ENCODE results near the gene STK4. TPM values are rescaled to one million over a fixed set of nuclear protein-coding genes. Genes with fewer than 3 reads are reported as not detected.
"Not testable (repeated sequence)": the region's sequence is repeated elsewhere in the genome, so short reads cannot be mapped to it uniquely, and the experiment has no call there.

The STK4 gene
- total RNA-seq, 1 donor from 2014 or later, result 25.8 TPM

DNA sequence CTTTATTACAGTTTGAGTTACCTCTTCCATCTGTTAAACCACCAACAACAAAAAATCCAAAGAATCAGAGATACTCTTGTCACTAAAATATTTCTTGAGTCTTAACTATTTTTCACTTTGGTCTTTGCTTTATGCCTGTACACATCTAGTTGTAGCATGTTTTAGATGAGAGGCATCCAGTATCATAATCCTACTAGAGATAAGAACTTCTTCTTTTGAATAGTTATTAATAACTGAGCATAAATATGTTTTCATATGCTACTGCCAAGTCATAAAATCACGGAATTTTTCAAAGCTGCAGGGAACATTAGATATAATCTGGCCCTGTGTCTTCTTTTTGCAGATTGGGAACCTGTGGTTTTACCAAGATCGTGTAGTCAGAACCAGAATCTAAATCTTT, 55.3 kb downstream of the STK4 start:
- no peak for DNase-seq (ENCODE audit: extremely low spot score in 2 of 2)

GRCh38 chr20:45023140-45023539, 56.8 kb downstream of the STK4 start:
- intact Hi-C loops (cut with DNase I); DNase-seq (ENCODE audit: extremely low spot score in 2 of 2); H3K4me1 ChIP-seq; H3K27ac ChIP-seq; H3K4me3 ChIP-seq; H3K27me3 ChIP-seq; H3K9me3 ChIP-seq: not testable (repeated sequence)
- peaks cover 0 to 27% of the 10 kb centered on the region in 2 donors for H3K36me3 ChIP-seq

More for the DNA sequence above, 55.3 kb downstream of the STK4 start:
- TF ChIP-seq POLR2A (IDR thresholded peaks at IDR 0.05) (no peak), POLR2AphosphoS5 (IDR thresholded peaks at IDR 0.05; ENCODE audit: insufficient read depth in 1 of 2, low read depth in 1 of 2) (no peak)
- TF ChIP-seq, protein P1, sequence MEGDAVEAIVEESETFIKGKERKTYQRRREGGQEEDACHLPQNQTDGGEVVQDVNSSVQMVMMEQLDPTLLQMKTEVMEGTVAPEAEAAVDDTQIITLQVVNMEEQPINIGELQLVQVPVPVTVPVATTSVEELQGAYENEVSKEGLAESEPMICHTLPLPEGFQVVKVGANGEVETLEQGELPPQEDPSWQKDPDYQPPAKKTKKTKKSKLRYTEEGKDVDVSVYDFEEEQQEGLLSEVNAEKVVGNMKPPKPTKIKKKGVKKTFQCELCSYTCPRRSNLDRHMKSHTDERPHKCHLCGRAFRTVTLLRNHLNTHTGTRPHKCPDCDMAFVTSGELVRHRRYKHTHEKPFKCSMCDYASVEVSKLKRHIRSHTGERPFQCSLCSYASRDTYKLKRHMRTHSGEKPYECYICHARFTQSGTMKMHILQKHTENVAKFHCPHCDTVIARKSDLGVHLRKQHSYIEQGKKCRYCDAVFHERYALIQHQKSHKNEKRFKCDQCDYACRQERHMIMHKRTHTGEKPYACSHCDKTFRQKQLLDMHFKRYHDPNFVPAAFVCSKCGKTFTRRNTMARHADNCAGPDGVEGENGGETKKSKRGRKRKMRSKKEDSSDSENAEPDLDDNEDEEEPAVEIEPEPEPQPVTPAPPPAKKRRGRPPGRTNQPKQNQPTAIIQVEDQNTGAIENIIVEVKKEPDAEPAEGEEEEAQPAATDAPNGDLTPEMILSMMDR (IDR thresholded peaks at IDR 0.05), result no peak
- Histone ChIP-seq H3K4me3 (no peak overlapping the region), H3K27me3 (no peaks in the 10 kb centered on the region), H3K27ac (no peak overlapping the region), H3K36me3 (peaks cover 0 to 20% of the 10 kb centered on the region in 2 donors), H3K4me1 (no peaks in the 10 kb centered on the region), H3K9me3 (no peaks in the 10 kb centered on the region)
- intact Hi-C loops (cut with DNase I), result no loop called here

DNA sequence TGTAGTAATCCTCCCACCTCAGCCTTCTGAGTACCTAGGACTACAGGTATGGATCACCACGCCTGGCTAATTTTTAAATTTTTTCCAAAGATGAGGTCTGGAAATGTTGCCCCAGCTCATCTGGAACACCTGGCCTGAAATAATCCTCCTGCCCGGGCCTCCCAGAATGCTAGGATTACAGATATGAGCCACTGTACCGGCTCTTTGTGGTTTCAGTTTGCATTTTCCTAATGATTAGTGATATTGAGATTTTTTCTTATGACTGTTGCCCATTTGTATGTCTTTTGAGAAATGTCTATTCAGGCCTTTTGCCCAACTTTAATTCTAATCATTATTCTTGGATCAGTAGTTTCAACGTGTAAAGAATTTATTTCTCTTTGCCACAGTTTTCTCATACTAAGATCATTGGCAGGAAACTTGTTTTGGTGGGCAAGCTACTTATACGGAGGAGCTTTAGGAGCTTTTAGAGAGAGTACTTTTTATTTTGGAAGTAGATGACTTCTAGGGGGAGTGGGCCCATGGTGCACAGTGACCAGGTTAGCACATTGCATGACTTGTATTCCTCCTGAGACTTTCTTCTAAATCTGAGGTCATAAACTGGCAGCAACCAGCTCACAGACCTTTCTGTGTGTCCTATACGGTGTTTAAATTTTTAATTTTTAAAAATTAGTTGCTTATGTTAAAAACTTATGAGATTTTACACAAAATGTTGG, 62.3 kb downstream of the STK4 start:
- intact Hi-C loops (cut with DNase I), result no loop called here
- Histone ChIP-seq H3K27me3 (no peaks in the 10 kb centered on the region), H3K27ac (no peak overlapping the region), H3K36me3 (peaks cover 0 to 27% of the 10 kb centered on the region in 2 donors), H3K4me3 (no peak overlapping the region), H3K9me3 (no peaks in the 10 kb centered on the region), H3K4me1 (no peaks in the 10 kb centered on the region)
- TF ChIP-seq, protein P1 (IDR thresholded peaks at IDR 0.05), result no peak
- TF ChIP-seq POLR2A (IDR thresholded peaks at IDR 0.05) (no peak), POLR2AphosphoS5 (IDR thresholded peaks at IDR 0.05; ENCODE audit: insufficient read depth in 1 of 2, low read depth in 1 of 2) (no peak)
- no peak for DNase-seq (ENCODE audit: extremely low spot score in 2 of 2)

DNA sequence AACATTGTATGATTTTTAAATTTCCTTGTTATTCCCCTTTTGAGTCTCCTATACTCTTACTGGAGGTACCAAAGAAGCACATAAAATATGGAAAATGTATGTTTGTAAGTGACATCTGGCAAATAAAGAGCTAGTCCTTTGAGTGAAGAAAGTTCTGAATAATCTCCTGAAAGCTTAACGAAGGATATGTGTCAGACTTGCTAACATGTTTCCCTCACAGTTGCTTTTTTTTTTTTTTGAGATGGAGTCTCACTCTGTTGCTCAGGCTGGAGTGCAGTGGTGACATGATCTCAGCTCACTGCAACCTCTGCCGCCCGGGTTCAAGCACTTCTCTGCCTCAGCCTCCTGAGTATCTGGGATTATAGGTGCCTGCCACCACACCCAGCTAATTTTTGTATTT, 63.6 kb downstream of the STK4 start:
- no peak overlapping the region for H3K4me3 ChIP-seq
- no peaks in the 10 kb centered on the region for H3K9me3 ChIP-seq
- peaks cover 0 to 21% of the 10 kb centered on the region in 2 donors for H3K36me3 ChIP-seq
- TF ChIP-seq POLR2A (IDR thresholded peaks at IDR 0.05) (no peak), POLR2AphosphoS5 (IDR thresholded peaks at IDR 0.05; ENCODE audit: insufficient read depth in 1 of 2, low read depth in 1 of 2) (no peak)
- TF ChIP-seq, protein P1 (IDR thresholded peaks at IDR 0.05), result no peak
- intact Hi-C loops (cut with DNase I), result no loop called here
- H3K27me3 ChIP-seq, result no peaks in the 10 kb centered on the region
- no peak overlapping the region for H3K27ac ChIP-seq
- no peaks in the 10 kb centered on the region for H3K4me1 ChIP-seq
- DNase-seq (ENCODE audit: extremely low spot score in 2 of 2), result no peak

DNA sequence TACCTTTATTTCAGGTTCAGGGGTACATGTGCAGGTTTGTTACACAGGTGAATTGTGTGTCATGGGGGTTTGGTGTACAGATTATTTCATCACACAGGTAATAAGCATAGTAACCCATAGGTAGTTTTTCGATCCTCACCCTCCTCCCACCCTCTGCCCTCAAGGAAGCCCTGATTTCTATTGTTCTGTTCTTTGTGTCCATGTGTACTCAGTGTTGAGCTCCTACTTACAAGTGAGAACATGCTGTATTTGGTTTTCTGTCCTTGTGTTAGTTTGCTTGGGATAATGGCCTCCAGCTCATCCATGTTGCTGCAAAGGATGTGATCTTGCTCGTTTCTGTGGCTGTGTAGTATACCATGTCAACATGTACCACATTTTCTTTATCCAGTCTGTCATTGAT, 66.0 kb downstream of the STK4 start:
- no peak for DNase-seq (ENCODE audit: extremely low spot score in 2 of 2)
- H3K4me1 ChIP-seq, result peaks cover 4% of the 10 kb centered on the region
- H3K27ac ChIP-seq, result no peak overlapping the region
- peaks cover 0 to under 1% of the 10 kb centered on the region in 2 donors for H3K36me3 ChIP-seq
- H3K9me3 ChIP-seq, result no peaks in the 10 kb centered on the region
- no peak overlapping the region for H3K4me3 ChIP-seq
- no peaks in the 10 kb centered on the region for H3K27me3 ChIP-seq
- intact Hi-C loops (cut with DNase I), result no loop called here
- TF ChIP-seq POLR2A (IDR thresholded peaks at IDR 0.05), result no peak
- TF ChIP-seq POLR2AphosphoS5 (IDR thresholded peaks at IDR 0.05; ENCODE audit: insufficient read depth in 1 of 2, low read depth in 1 of 2), result no peak
- TF ChIP-seq, protein P1 (IDR thresholded peaks at IDR 0.05), result no peak

Measured in vagina (tissue), 2 donors.